HG03469 (cell line): ENCODE results near the gene ZNF174.
A peak's percentile ranks its signal among the peaks of the same experiment; 100 is the strongest.

ENCODE experiments used
- ATAC-seq: cut with Tn5 transposase; IDR thresholded peaks from one replicate; pipeline ENCODE4 v1.9.1; 2021; ENCODE audit warnings: mild to moderate bottlenecking, moderate library complexity, moderate number of reproducible peaks; ENCODE audit not compliant: unreplicated experiment

ZNF174 gene

GRCh38 chr16:3443108-3444031 is 42.4 kb downstream of the ZNF174 start, which contains the start of the genes NAA60 and ZNF597:
TSS of gene NAA60 (plus strand) at chr16:3443680. CDS start at chr16:3476228, 32,548 bp downstream.
TSS of gene ZNF597 (minus strand) at chr16:3443504. CDS start at chr16:3443153, 351 bp downstream.
- peak; percentile 68 for ATAC-seq

- ATAC-seq = no peak
These were observed 43.0 kb downstream of the ZNF174 start for GRCh38 chr16:3444032-3444388.

- ATAC-seq = no peak
These were observed 53.1 kb downstream of the ZNF174 start for GRCh38 chr16:3454093-3454492.

GRCh38 chr16:3454631-3455147 is 53.7 kb downstream of the ZNF174 start:
- ATAC-seq = no peak

GRCh38 chr16:3457434-3458252 is 56.6 kb downstream of the ZNF174 start:
- peak; percentile 51 for ATAC-seq

GRCh38 chr16:3458278-3458851 is 57.4 kb downstream of the ZNF174 start:
- no peak for ATAC-seq

GRCh38 chr16:3458852-3459361 is 57.9 kb downstream of the ZNF174 start:
- ATAC-seq = no peak
